Aorta (tissue), 5 donors: ENCODE data around the gene ERC2. TPM values are rescaled to one million over a fixed set of nuclear protein-coding genes. Genes with fewer than 3 reads are reported as not detected.

Source experiments
- ATAC-seq: fragments of 200-7000 bp; cut with Tn5 transposase; one replicate; pipeline ENCODE4 v1.9.1; 2022; ENCODE audit warnings: moderate library complexity; ENCODE audit not compliant: low FRiP score
- DNase-seq, 2 donors: peaks; one replicate each; pipeline ENCODE4 v3.0.0-alpha.2; 2020
- H3K27ac ChIP-seq, 2 donors: one replicate each; pipeline ENCODE4 v1.5.1; 2013; ENCODE audit warnings: low read length in 2 of 2, mild to moderate bottlenecking in 2 of 2, moderate library complexity in 2 of 2, control low read depth in 1 of 2, inconsistent platforms in 1 of 2, low read depth in 1 of 2
- H3K27me3 ChIP-seq, 2 donors: one replicate each; pipeline ENCODE4 v1.6.1; 2013; ENCODE audit warnings: control low read depth in 1 of 2, low read length in 1 of 2, mild to moderate bottlenecking in 1 of 2, moderate library complexity in 1 of 2; ENCODE audit not compliant: insufficient read depth in 2 of 2, control insufficient read depth in 1 of 2
- H3K36me3 ChIP-seq, 2 donors: one replicate each; pipeline ENCODE4 v1.6.1; 2013; ENCODE audit warnings: control low read depth in 1 of 2, low read length in 1 of 2, mild to moderate bottlenecking in 1 of 2; ENCODE audit not compliant: insufficient read depth in 2 of 2, control insufficient read depth in 1 of 2
- H3K4me1 ChIP-seq, 2 donors: one replicate each; pipeline ENCODE4 v1.6.1; 2013; ENCODE audit warnings: low read length in 2 of 2, control low read depth in 1 of 2, mild to moderate bottlenecking in 1 of 2, moderate library complexity in 1 of 2; ENCODE audit not compliant: insufficient read depth in 2 of 2, control insufficient read depth in 1 of 2
- H3K4me3 ChIP-seq, 2 donors: one replicate each; pipeline ENCODE4 v1.5.1; 2013; ENCODE audit warnings: low read length in 2 of 2, control low read depth in 1 of 2, mild to moderate bottlenecking in 1 of 2
- H3K9me3 ChIP-seq: one replicate; pipeline ENCODE4 v1.6.1; 2013; ENCODE audit warnings: mild to moderate bottlenecking, low read length; ENCODE audit not compliant: control insufficient read depth
- WGBS, 2 donors: extraction: QIAGEN DNeasy Blood & Tissue Kit; methylation state at CpG; one replicate each; pipeline ENCODE4 v1.1.7; 2013; 5-methylcytosine and 5-hydroxymethylcytosine counted together
- intact Hi-C, 2 donors: fragments of 100-400 bp; cut with DNase I; formaldehyde crosslinking; loops; one replicate each; pipeline versions ENCODE4 v1.14.2 to v1.15.0; 2022
- polyA plus RNA-seq, 2 donors: library from polyadenylated mRNA; stranded (reverse); fragments of 200-250 nt; gene quantifications; one replicate each; pipeline ENCODE4 v1.2.3, GENCODE V29; 2013
- total RNA-seq, 2 donors: library from RNA; stranded (reverse); fragmentation: NEBNext Ultra II Directional; extraction: Animal tissue kit (Norgen Biotek cat#: 25700); gene quantifications; one replicate each; pipeline ENCODE4 v1.2.1, GENCODE V29; 2021
- donor health status: healthy with polysubstance abuse.
- donor health status: Bipolar disorder and iron deficiency.
- donor health status: DM: no; HTN: no; CAD: no.
- donor health status: DM: no; HTN: no; CAD: no.
- donor health status: DM: yes; HTN: yes; CAD: no.

Gene ERC2
- total and polyA plus RNA-seq, 4 donors = 0.27 to 0.55 TPM; not detected in 2

DNA sequence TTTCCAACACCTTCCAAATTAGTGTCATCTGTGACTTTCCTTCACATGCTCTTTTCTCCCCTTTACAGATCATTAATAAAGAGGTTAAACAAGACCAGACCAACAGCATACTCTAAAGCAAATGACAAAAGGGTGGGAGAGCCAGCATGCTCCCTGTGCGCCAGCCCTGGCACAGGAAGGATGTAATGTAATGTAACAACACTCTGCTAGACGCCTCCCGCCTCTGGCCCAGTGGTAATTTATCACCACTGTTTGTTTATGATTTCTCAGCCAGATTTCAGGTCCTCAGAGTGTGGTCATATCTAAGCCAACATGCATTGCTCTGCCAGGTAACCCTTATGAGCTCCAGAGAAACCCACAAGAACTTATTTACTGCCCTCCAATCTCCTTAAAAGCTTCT, 791.6 kb downstream of the ERC2 start:
- Histone ChIP-seq H3K27me3 (peaks cover 0 to 2% of the 10 kb centered on the region in 2 donors), H3K36me3 (no peaks in the 10 kb centered on the region), H3K4me1 (no peaks in the 10 kb centered on the region), H3K27ac (no peak overlapping the region), H3K4me3 (no peak overlapping the region), H3K9me3 (no peaks in the 10 kb centered on the region)
- intact Hi-C loops = no loop called here
- DNase-seq = no peak
- WGBS, 2 donors = 48 to 53% methylated on average over 3 of the region's 3 CpGs
- no peak for ATAC-seq

DNA sequence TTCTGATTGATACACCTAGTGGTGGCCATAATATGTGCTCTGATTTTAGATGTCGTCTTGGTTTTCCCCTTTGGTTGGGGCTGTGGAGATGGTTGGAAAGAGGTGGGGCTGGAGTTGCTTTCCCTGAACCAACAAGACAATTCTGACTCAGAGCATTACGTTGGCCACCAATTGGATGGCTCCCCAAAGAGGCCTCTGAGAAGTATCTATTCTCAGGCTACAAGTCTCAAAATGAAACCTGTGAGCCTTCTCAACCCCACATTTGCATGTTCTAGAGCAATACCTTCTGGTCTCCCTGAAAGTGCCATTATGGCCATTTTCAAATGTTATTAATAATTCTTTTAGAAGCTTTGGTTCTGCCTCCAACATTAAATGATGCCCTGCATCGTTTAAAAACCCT, 792.8 kb downstream of the ERC2 start:
- H3K4me3 ChIP-seq = no peak overlapping the region
- 86 to 93% methylated on average over 3 of the region's 3 CpGs for WGBS, 2 donors

DNA sequence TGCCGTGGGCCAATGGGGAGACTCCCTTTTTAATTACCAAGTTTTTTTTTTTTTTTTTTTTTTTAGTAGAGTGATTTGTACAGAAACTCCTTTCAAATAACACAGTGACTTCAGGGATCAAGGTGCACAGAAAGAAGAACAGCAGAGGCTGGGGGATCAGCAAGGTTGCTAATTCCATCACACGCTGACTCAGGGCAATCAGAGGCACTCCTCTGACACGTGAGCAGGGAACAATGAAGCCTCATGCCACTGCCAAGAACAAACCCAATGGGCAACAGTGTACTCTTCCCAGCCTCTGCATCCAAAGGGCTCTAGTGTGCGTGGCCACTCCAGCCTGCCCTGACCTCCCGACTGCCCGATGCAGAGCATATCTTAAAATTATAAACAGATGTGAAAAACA, 794.5 kb downstream of the ERC2 start:
- H3K27me3 ChIP-seq = peaks cover 0 to 2% of the 10 kb centered on the region in 2 donors
- no peak overlapping the region for H3K4me3 ChIP-seq
- H3K27ac ChIP-seq = no peak overlapping the region
- H3K9me3 ChIP-seq = no peaks in the 10 kb centered on the region
- no peak for DNase-seq
- H3K36me3 ChIP-seq = no peaks in the 10 kb centered on the region
- no peaks in the 10 kb centered on the region for H3K4me1 ChIP-seq
- WGBS, 2 donors = 56% methylated on average over 6 of the region's 6 CpGs
- intact Hi-C loops = no loop called here
- no peak for ATAC-seq

More for the DNA sequence above, 792.8 kb downstream of the ERC2 start:
- ATAC-seq (no peak), DNase-seq (no peak)
- no peaks in the 10 kb centered on the region for H3K9me3 ChIP-seq
- H3K27me3 ChIP-seq = peaks cover 0 to 2% of the 10 kb centered on the region in 2 donors
- intact Hi-C loops = no loop called here
- no peaks in the 10 kb centered on the region for H3K4me1 ChIP-seq
- H3K36me3 ChIP-seq = no peaks in the 10 kb centered on the region
- H3K27ac ChIP-seq = no peak overlapping the region

- ATAC-seq = no peak
- WGBS, 2 donors = 76 to 78% methylated on average over 2 of the region's 2 CpGs
- Histone ChIP-seq H3K27me3 (peaks cover 0 to 2% of the 10 kb centered on the region in 2 donors), H3K36me3 (no peaks in the 10 kb centered on the region), H3K27ac (no peak overlapping the region), H3K9me3 (peaks cover 1% of the 10 kb centered on the region), H3K4me3 (no peak overlapping the region), H3K4me1 (no peaks in the 10 kb centered on the region)
- intact Hi-C loops = no loop called here
- DNase-seq = no peak
These were observed 799.1 kb downstream of the ERC2 start for GRCh38 chr3:55669133-55669532.

- Histone ChIP-seq H3K4me3 (no peak overlapping the region), H3K27ac (no peak overlapping the region), H3K9me3 (peaks cover 1% of the 10 kb centered on the region), H3K27me3 (peaks cover 0 to 2% of the 10 kb centered on the region in 2 donors), H3K4me1 (no peaks in the 10 kb centered on the region), H3K36me3 (no peaks in the 10 kb centered on the region)
- ATAC-seq (no peak), DNase-seq (no peak)
- WGBS, 2 donors = 84 to 89% methylated on average over 4 of the region's 4 CpGs
- intact Hi-C loops = no loop called here
These were observed 799.9 kb downstream of the ERC2 start for GRCh38 chr3:55668359-55668758.

DNA sequence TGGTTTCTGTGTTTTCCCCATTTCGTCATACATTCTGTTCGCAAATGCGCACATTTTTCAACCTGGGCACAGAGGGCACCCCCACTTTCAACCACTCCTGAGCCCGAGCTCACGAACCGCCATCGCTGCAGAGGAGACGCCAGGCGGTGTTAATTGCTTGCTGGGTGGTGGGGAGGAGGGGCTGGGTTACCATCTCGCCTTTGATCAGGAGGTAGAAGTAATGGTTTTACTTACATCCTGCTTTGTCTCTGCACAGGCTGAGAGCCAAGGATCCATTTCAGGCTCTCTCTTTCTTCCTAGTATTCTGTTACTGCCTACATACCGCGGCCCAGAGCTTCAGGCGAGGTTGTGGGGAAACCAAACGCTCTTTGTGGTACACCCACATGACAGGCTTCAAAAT, 803.9 kb downstream of the ERC2 start:
- peaks cover 0 to 2% of the 10 kb centered on the region in 2 donors for H3K27me3 ChIP-seq
- WGBS, 2 donors = 86 to 89% methylated on average over 14 of the region's 14 CpGs
- ATAC-seq = no peak
- H3K4me1 ChIP-seq = no peaks in the 10 kb centered on the region
- H3K4me3 ChIP-seq = no peak overlapping the region
- no peak overlapping the region for H3K27ac ChIP-seq
- intact Hi-C loops = no loop called here
- no peak for DNase-seq
- no peaks in the 10 kb centered on the region for H3K36me3 ChIP-seq
- peaks cover 1% of the 10 kb centered on the region for H3K9me3 ChIP-seq

- no peaks in the 10 kb centered on the region for H3K36me3 ChIP-seq
- intact Hi-C loops = no loop called here
- H3K27me3 ChIP-seq = peaks cover 0 to 2% of the 10 kb centered on the region in 2 donors
- ATAC-seq (no peak), DNase-seq (no peak)
- no peak overlapping the region for H3K4me3 ChIP-seq
- no peak overlapping the region for H3K27ac ChIP-seq
- peaks cover 1% of the 10 kb centered on the region for H3K9me3 ChIP-seq
- H3K4me1 ChIP-seq = no peaks in the 10 kb centered on the region
- WGBS, 2 donors = 63 to 64% methylated on average over 2 of the region's 2 CpGs
These were observed 805.6 kb downstream of the ERC2 start for GRCh38 chr3:55662683-55663082.

- WGBS, 2 donors = 21 to 28% methylated on average over 4 of the region's 4 CpGs
- DNase-seq (no peak), ATAC-seq (no peak)
- Histone ChIP-seq H3K27ac (no peak overlapping the region), H3K27me3 (peaks cover 0 to 2% of the 10 kb centered on the region in 2 donors), H3K4me1 (no peaks in the 10 kb centered on the region), H3K9me3 (peaks cover 1% of the 10 kb centered on the region), H3K36me3 (no peaks in the 10 kb centered on the region), H3K4me3 (no peak overlapping the region)
- intact Hi-C loops = no loop called here
These were observed 806.7 kb downstream of the ERC2 start for GRCh38 chr3:55661571-55661970.

GRCh38 chr3:55661141-55661540, 807.1 kb downstream of the ERC2 start:
- ATAC-seq = no peak

More at GRCh38 chr3:55661141-55661540, 807.1 kb downstream of the ERC2 start:
- no peak for DNase-seq
- Histone ChIP-seq H3K4me3 (no peak overlapping the region), H3K36me3 (no peaks in the 10 kb centered on the region), H3K9me3 (peaks cover 1% of the 10 kb centered on the region), H3K27me3 (peaks cover 0 to 2% of the 10 kb centered on the region in 2 donors), H3K27ac (no peak overlapping the region), H3K4me1 (no peaks in the 10 kb centered on the region)
- intact Hi-C loops = no loop called here
- WGBS, 2 donors = 16 to 20% methylated on average over 4 of the region's 4 CpGs
